ENCODE measurements around the gene HOXA6. TPM values are rescaled to one million over a fixed set of nuclear protein-coding genes. Genes with fewer than 3 reads are reported as not detected.

HOXA6 gene
- total and polyA plus RNA-seq, 2 of the 4 experiments (the other 2 are of a cell fraction) = 1.4 to 1.8 TPM

DNA sequence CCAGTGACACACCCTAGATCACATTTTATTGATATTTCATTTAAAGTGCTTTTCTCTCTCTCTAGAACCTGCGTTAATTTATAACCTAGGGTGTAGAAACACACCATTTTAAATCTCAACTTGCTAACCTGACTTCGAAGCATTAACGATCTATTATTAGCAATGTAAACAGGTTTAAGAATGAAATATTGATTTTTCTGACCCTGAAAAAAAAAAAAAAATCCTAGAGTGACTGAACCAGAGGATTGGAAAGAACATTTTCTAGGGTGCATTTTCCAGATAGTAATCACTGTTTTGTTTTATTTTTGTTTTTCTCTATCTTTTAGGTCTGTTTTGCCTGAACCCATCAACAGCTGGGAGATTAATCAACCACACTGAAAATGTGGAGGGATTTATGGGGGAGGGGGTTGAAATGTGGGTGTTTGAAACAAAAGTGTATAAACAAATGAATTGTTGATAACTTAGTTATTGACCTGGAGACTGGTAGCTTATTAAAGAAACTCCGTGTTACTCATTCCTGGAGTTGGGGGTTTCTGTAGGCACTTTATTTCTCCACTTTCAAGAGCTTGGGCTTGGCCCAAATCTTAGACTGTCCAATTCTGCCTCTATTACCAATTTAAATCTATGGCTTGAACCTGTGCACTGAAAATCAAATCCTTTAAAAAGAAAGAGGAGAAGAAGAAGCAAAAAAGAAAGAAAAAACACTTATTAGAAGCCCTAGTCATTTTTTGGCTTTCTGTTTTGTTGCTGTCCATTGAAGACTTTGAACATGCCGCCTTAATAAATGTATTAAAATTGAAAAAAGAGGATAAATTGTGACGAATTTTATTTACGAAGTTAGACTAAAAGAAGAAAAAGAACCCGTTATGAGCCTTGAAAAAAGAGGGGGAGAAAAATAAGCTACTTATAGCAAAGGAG, 47.9 kb downstream of the HOXA6 start (continued):
- TF ChIP-seq POLR2A (IDR thresholded peaks at IDR 0.05; ENCODE audit: low read depth, low read length) = no peak

DNA sequence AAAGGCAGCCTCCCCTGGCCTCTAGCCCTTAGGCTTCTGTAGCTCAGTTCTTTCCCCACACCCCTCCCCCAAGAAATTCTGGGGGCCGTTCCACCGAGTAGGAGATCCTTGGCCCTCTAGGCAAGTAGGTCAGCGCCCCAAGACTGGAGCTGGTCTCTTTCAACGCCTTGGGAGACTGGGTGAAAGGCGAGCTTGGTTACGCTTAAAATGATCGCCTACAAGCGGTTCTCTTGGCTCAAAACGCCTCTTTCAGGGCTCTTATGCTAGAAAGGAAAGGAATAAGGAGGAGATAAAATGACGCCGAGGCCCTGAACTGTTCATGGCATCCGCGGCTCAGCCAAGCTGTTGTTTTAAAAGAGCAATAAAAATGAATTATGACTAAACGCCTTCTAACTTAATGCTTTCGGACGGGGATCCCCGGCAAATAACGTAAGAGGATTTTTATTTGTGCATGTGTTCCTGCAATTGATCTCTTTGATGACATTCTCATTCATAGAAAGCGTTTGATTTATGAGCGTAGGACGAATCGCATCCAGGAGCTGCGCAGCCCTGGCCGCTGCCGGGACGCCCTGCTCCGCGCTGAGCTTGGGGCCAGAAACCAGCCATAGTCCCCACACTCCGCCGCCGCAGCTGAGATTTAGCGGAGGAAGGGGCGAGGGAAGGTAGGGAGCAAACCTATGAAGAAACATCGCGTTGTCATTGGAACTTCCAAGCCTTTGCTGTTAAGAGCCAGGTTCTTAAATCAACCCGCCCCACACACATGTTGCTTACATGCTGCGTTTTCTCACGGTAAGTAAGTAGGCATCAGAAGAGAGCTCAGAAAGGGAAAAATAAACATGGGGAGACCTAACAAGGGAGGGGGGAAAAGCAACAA, 48.8 kb downstream of the HOXA6 start:
- peak overlapping the region; percentile 91 for H2BK5ac ChIP-seq (ENCODE audit: low read depth, low read length, poor library complexity, severe bottlenecking)
- H4K91ac ChIP-seq (ENCODE audit: insufficient read depth, low read depth, low read length) = peak overlapping the region; percentile 88
- H2BK15ac ChIP-seq (ENCODE audit: low read depth, low read length) = peak overlapping the region; percentile 26; the same call in 2 of the 3 replicates
- peak overlapping the region; percentile 90 for H3K14ac ChIP-seq (replicated peaks; ENCODE audit: low read depth, low read length)
- peak overlapping the region; percentile 55; the same call in 1 of the 2 replicates for H3K56ac ChIP-seq (ENCODE audit: extremely low read depth, insufficient read depth, low read length)
- BruUV-seq (replicated peaks) = TSS peak; percentile 34
- CTCF ChIA-PET = interaction anchor here (0.5 to 1.6 kb wide), 9 partner anchors 12 to 412 kb away, joined by 3 to 4 read pairs (median 3); partner anchors contain the start of gene HOXA4
- H2AFZ ChIP-seq (replicated peaks; ENCODE audit: low read length, poor library complexity) = peak overlapping the region; percentile 65
- peak overlapping the region; percentile 68 for H2BK120ac ChIP-seq (ENCODE audit: low read depth, low read length)
- H4K5ac ChIP-seq (ENCODE audit: low read depth, low read length) = peak overlapping the region; percentile 89
- H2BK20ac ChIP-seq (ENCODE audit: low read depth, low read length) = 0 out of 2 replicates have a peak overlapping the region, but pooled peaks have one; percentile 38
- peaks cover 15% of the 10 kb centered on the region for H3K4me1 ChIP-seq (ENCODE audit: control insufficient read depth, insufficient read depth, low read length)
- H3K4me2 ChIP-seq (ENCODE audit: low read depth, low read length) = peak overlapping the region; percentile 80
- DNase-seq (peak; percentile 80), ATAC-seq (ENCODE audit: low read depth) (no peak)
- no peaks in the 10 kb centered on the region for H3K27me3 ChIP-seq (ENCODE audit: control insufficient read depth, insufficient read depth, low read length)
- no peaks in the 10 kb centered on the region for H3K9me1 ChIP-seq (ENCODE audit: insufficient read depth, low read length)
- H3K36me3 ChIP-seq (ENCODE audit: control insufficient read depth, insufficient read depth, low read length) = peaks cover 10% of the 10 kb centered on the region
- H3K4ac ChIP-seq (ENCODE audit: low read depth, low read length) = peak overlapping the region; percentile 79
- 3% methylated on average over 8 of the region's 38 CpGs; no CpG with 5 or more reads in 1 of the 2 experiments for WGBS, 2 experiments (ENCODE audit: extremely low coverage in 2 of 2, insufficient read length in 1 of 2)
- POLR2A ChIA-PET (ENCODE audit: unreplicated experiment) = interaction anchor here (1.0 to 1.9 kb wide), 4 partner anchors 9 to 17 kb away, joined by 3 to 14 read pairs (median 4); no protein-coding TSS in a partner anchor
- H3K79me1 ChIP-seq (ENCODE audit: low read depth in 1 of 2, low read length in 2 of 2) = peaks cover 10 to 26% of the 10 kb centered on the region in 2 experiments; a peak in 3 of 4 replicates
- in situ Hi-C loops (cut with MboI; ENCODE audit: low sequenced_read_pairs) = no loop called here
- dilution Hi-C loops (cut with HindIII; ENCODE audit: low sequenced_read_pairs, unreplicated experiment) = no loop called here
- H3K23ac ChIP-seq (ENCODE audit: low read depth, low read length) = peak overlapping the region; percentile 94
- peak overlapping the region; percentile 65; a peak in 3 of 4 replicates for H4K8ac ChIP-seq (ENCODE audit: low read depth in 2 of 2, low read length in 2 of 2)
- H3K4me3 ChIP-seq (ENCODE audit: insufficient read depth, low read depth, low read length) = peak overlapping the region; percentile 92
- H3K9ac ChIP-seq (ENCODE audit: low read depth, low read length) = peak overlapping the region; percentile 99
- H3K18ac ChIP-seq (ENCODE audit: low read depth, low read length) = peak overlapping the region; percentile 76
- H3K9me3 ChIP-seq (ENCODE audit: control insufficient read depth, insufficient read depth, low read length) = no peaks in the 10 kb centered on the region
- intact Hi-C loops (cut with micrococcal nuclease) = loop anchor here (1.0 to 2.0 kb wide), 2 partner anchors 24 to 246 kb away; no protein-coding TSS in a partner anchor
- H3K27ac ChIP-seq (ENCODE audit: insufficient read depth, low read length) = peak overlapping the region; percentile 98
- H2AK9ac ChIP-seq (replicated peaks; ENCODE audit: low read depth, low read length, poor library complexity) = peak overlapping the region; percentile 59
- H4K20me1 ChIP-seq (ENCODE audit: insufficient read depth, low read length) = peaks cover 13% of the 10 kb centered on the region
- H2AK5ac ChIP-seq (ENCODE audit: low read depth, low read length) = peak overlapping the region; percentile 72
- TF ChIP-seq POLR2A (IDR thresholded peaks at IDR 0.05; ENCODE audit: low read depth, low read length) = no peak; the same call in 1 of the 2 replicates
- TF ChIP-seq RCOR1 (IDR thresholded peaks at IDR 0.05; ENCODE audit: insufficient replicate concordance, low read length) = no peak
- TF ChIP-seq CHD1 (IDR thresholded peaks at IDR 0.05; ENCODE audit: low read depth, low read length) = peak; percentile 91; the same call in 1 of the 2 replicates
- no peak for TF ChIP-seq MAZ (IDR thresholded peaks at IDR 0.05; ENCODE audit: borderline replicate concordance, low read depth, low read length)
- TF ChIP-seq, protein P1, sequence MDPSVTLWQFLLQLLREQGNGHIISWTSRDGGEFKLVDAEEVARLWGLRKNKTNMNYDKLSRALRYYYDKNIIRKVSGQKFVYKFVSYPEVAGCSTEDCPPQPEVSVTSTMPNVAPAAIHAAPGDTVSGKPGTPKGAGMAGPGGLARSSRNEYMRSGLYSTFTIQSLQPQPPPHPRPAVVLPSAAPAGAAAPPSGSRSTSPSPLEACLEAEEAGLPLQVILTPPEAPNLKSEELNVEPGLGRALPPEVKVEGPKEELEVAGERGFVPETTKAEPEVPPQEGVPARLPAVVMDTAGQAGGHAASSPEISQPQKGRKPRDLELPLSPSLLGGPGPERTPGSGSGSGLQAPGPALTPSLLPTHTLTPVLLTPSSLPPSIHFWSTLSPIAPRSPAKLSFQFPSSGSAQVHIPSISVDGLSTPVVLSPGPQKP (IDR thresholded peaks at IDR 0.05; ENCODE audit: borderline replicate concordance, low read depth, low read length) = no peak
- no peak for TF ChIP-seq BHLHE40 (IDR thresholded peaks at IDR 0.05; ENCODE audit: low read depth, low read length)
- no peak for TF ChIP-seq RFX5 (IDR thresholded peaks at IDR 0.05; ENCODE audit: low read depth, low read length)
- TF ChIP-seq NFE2L2 (IDR thresholded peaks at IDR 0.05; ENCODE audit: low read depth, low read length) = no peak
- TF ChIP-seq SMC3 (IDR thresholded peaks at IDR 0.05; ENCODE audit: low read depth, low read length) = peak; percentile 1; the same call in 1 of the 2 replicates
- TF ChIP-seq FOS (IDR thresholded peaks at IDR 0.05; ENCODE audit: low read depth, low read length) = no peak
- no peak for TF ChIP-seq CEBPB (IDR thresholded peaks at IDR 0.05; ENCODE audit: low read depth, low read length)
